ENCODE results near the gene ECM1. TPM values are rescaled to one million over a fixed set of nuclear protein-coding genes. Genes with fewer than 3 reads are reported as not detected.

ECM1 gene
- polyA plus RNA-seq, 1 experiment: 122 TPM

- CTCF ChIA-PET: interaction anchor here (0.6 to 3.4 kb wide), 5 partner anchors 16 to 441 kb away, joined by 3 to 26 read pairs (median 5); no protein-coding TSS in a partner anchor
- H3K9me3 ChIP-seq (ENCODE audit: control insufficient read depth, insufficient read depth, low read length): no peaks in the 10 kb centered on the region
- peak overlapping the region; percentile 66 for H3K4me3 ChIP-seq (ENCODE audit: low read depth, low read length)
- H3K27ac ChIP-seq (ENCODE audit: low read depth, low read length): no peak overlapping the region
- POLR2A ChIA-PET: interaction anchor here (1.0 to 2.1 kb wide), 6 partner anchors 9 to 63 kb away, joined by 4 to 12 read pairs (median 7); partner anchors contain the start of genes ECM1 and MCL1
- H3K27me3 ChIP-seq (ENCODE audit: control insufficient read depth, insufficient read depth, low read length): no peaks in the 10 kb centered on the region
- no peak for TF ChIP-seq CTCF (IDR thresholded peaks at IDR 0.05; ENCODE audit: low read depth, low read length)
- DNase-seq (ENCODE audit: low read depth, low spot score): no peak
Observed at GRCh38 chr1:150516616-150517015, 8.7 kb downstream of the ECM1 start.

GRCh38 chr1:150521196-150521968, 13.5 kb downstream of the ECM1 start:
- TF ChIP-seq CTCF (IDR thresholded peaks at IDR 0.05; ENCODE audit: low read depth, low read length): no peak
- Histone ChIP-seq H3K9me3 (ENCODE audit: control insufficient read depth, insufficient read depth, low read length) (no peaks in the 10 kb centered on the region; the same call in 1 of the 2 replicates), H3K4me3 (ENCODE audit: low read depth, low read length) (no peak overlapping the region), H3K27ac (ENCODE audit: low read depth, low read length) (no peak overlapping the region), H3K27me3 (ENCODE audit: control insufficient read depth, insufficient read depth, low read length) (no peaks in the 10 kb centered on the region)
- POLR2A ChIA-PET: no interaction called here
- CTCF ChIA-PET: interaction anchor here (0.6 to 1.1 kb wide), 2 partner anchors 11 to 27 kb away, joined by 3 to 12 read pairs; no protein-coding TSS in a partner anchor
- DNase-seq (ENCODE audit: low read depth, low spot score): no peak

- Histone ChIP-seq H3K4me3 (ENCODE audit: low read depth, low read length) (no peak overlapping the region), H3K27ac (ENCODE audit: low read depth, low read length) (no peak overlapping the region), H3K27me3 (ENCODE audit: control insufficient read depth, insufficient read depth, low read length) (no peaks in the 10 kb centered on the region), H3K9me3 (ENCODE audit: control insufficient read depth, insufficient read depth, low read length) (no peaks in the 10 kb centered on the region; the same call in 1 of the 2 replicates)
- CTCF ChIA-PET: no interaction called here
- DNase-seq (ENCODE audit: low read depth, low spot score): no peak
- no peak for TF ChIP-seq CTCF (IDR thresholded peaks at IDR 0.05; ENCODE audit: low read depth, low read length)
- POLR2A ChIA-PET: no interaction called here
Observed at GRCh38 chr1:150525348-150525747, 17.4 kb downstream of the ECM1 start.

- DNase-seq (ENCODE audit: low read depth, low spot score): peak; percentile 47
- Histone ChIP-seq H3K4me3 (ENCODE audit: low read depth, low read length) (no peak overlapping the region), H3K9me3 (ENCODE audit: control insufficient read depth, insufficient read depth, low read length) (no peaks in the 10 kb centered on the region; the same call in 1 of the 2 replicates), H3K27ac (ENCODE audit: low read depth, low read length) (peak overlapping the region; percentile 57), H3K27me3 (ENCODE audit: control insufficient read depth, insufficient read depth, low read length) (no peaks in the 10 kb centered on the region)
- POLR2A ChIA-PET: no interaction called here
- TF ChIP-seq CTCF (IDR thresholded peaks at IDR 0.05; ENCODE audit: low read depth, low read length): no peak
- CTCF ChIA-PET: interaction anchor here (6.3 kb wide), 1 partner anchor 32 kb away, joined by 39 read pairs; no protein-coding TSS in a partner anchor
Observed at GRCh38 chr1:150528196-150528595, 20.3 kb downstream of the ECM1 start.

GRCh38 chr1:150529017-150529416, 21.1 kb downstream of the ECM1 start:
- POLR2A ChIA-PET: interaction anchor here (0.6 to 1.5 kb wide), 4 partner anchors 9 to 33 kb away, joined by 3 to 12 read pairs (median 6); partner anchors contain the start of gene FALEC
- Histone ChIP-seq H3K27me3 (ENCODE audit: control insufficient read depth, insufficient read depth, low read length) (no peaks in the 10 kb centered on the region), H3K27ac (ENCODE audit: low read depth, low read length) (peak overlapping the region; percentile 57), H3K9me3 (ENCODE audit: control insufficient read depth, insufficient read depth, low read length) (no peaks in the 10 kb centered on the region; the same call in 1 of the 2 replicates), H3K4me3 (ENCODE audit: low read depth, low read length) (no peak overlapping the region)
- CTCF ChIA-PET: interaction anchor here (6.3 kb wide), 1 partner anchor 31 kb away, joined by 39 read pairs; no protein-coding TSS in a partner anchor
- DNase-seq (ENCODE audit: low read depth, low spot score): peak; percentile 29
- TF ChIP-seq CTCF (IDR thresholded peaks at IDR 0.05; ENCODE audit: low read depth, low read length): no peak
